Measurements from ENCODE around the gene CCDC157. TPM values are rescaled to one million over a fixed set of nuclear protein-coding genes. Genes with fewer than 3 reads are reported as not detected.

The CCDC157 gene
- total RNA-seq, 1 donor from 2014 or later = 1.0 TPM

DNA sequence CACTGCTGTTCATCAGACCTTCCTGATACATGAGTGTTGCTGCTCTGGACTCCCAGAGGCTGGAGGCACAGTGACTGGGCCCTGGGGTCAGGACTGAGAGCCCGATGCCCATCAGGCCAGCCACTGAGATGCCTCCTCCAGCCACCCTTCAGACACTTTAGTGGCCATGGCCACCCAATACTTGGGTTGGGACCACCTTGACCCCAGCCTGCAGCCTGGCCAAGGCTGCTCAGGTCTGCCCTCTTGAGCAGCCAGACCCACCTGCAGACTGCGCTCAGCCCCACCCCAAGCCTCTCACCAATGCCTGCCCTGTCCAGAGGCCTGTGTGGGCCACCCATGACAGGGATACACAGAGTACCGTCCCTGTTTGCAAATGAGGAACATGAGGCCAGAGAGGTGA lies 26.3 kb downstream of the CCDC157 start:
- Histone ChIP-seq H3K9ac (ENCODE audit: low read depth in 1 of 3, low read length in 3 of 3) (no peak overlapping the region), H3K4me3 (ENCODE audit: low read length in 3 of 3) (no peak overlapping the region), H3K36me3 (ENCODE audit: control insufficient read depth in 3 of 3, insufficient read depth in 3 of 3, low read length in 3 of 3) (peaks cover 10 to 21% (median 20%) of the 10 kb centered on the region in 3 donors), H3K27me3 (ENCODE audit: control insufficient read depth in 3 of 3, insufficient read depth in 3 of 3, low read length in 3 of 3) (no peaks in the 10 kb centered on the region), H3K9me3 (ENCODE audit: control insufficient read depth in 3 of 3, low read length in 3 of 3) (no peaks in the 10 kb centered on the region), H3K27ac (ENCODE audit: low read depth, low read length) (no peak overlapping the region), H3K4me1 (ENCODE audit: control insufficient read depth in 3 of 3, insufficient read depth in 3 of 3, low read length in 3 of 3) (peaks cover 11% of the 10 kb centered on the region in 3 donors)

DNA sequence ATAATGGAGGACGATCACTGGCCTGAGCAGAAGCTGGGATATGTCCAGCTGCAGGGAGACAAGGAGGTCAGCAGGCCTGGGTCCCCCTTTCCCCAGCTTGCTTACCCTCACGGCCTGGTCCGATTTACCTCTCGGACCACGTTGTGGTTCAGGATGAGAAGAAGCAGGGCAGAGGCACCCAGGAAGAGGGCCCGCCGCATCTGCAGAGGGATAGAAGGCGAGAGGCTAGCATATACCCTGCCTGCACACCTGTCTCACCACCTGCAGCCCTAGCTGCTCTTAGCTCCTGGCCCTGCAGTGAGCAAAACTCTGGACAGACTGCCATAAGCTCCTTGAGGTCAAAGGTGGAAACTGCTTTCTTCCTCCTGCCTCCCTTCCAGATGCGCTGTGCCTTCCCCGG lies 29.1 kb downstream of the CCDC157 start:
- Histone ChIP-seq H3K36me3 (ENCODE audit: control insufficient read depth in 3 of 3, insufficient read depth in 3 of 3, low read length in 3 of 3) (peaks cover 10 to 14% (median 12%) of the 10 kb centered on the region in 3 donors), H3K9me3 (ENCODE audit: control insufficient read depth in 3 of 3, low read length in 3 of 3) (no peaks in the 10 kb centered on the region), H3K27me3 (ENCODE audit: control insufficient read depth in 3 of 3, insufficient read depth in 3 of 3, low read length in 3 of 3) (no peaks in the 10 kb centered on the region), H3K4me1 (ENCODE audit: control insufficient read depth in 3 of 3, insufficient read depth in 3 of 3, low read length in 3 of 3) (peaks cover 11% of the 10 kb centered on the region in 3 donors), H3K9ac (ENCODE audit: low read depth in 1 of 3, low read length in 3 of 3) (peak overlapping the region in 2 of 3 donors; percentile 76 to 80), H3K27ac (ENCODE audit: low read depth, low read length) (no peak overlapping the region), H3K4me3 (ENCODE audit: low read length in 3 of 3) (no peak overlapping the region)

DNA sequence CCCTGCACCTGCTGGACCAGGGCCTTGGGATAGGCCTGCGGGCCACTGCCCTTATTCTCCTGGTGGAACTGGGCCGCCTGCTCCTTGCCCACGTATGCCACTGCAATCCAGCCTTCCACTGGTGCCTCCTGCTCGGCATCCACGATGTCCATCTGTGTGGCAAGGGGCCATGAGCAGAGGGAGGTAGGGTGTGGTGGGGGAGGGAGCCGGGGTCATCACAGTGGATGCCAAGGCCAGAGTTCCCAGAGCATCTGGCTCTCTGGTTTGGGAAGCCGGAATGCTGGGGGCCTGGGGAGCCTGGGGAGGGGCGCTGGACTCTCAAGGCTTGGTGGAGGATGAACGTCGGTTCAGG lies 29.8 kb downstream of the CCDC157 start:
- peak overlapping the region; percentile 72 to 80 (median 76) for H3K9ac ChIP-seq (ENCODE audit: low read depth in 1 of 3, low read length in 3 of 3)
- H3K27ac ChIP-seq (ENCODE audit: low read depth, low read length) = no peak overlapping the region
- H3K27me3 ChIP-seq (ENCODE audit: control insufficient read depth in 3 of 3, insufficient read depth in 3 of 3, low read length in 3 of 3) = peaks cover 0 to 2% (median 0%) of the 10 kb centered on the region in 3 donors
- H3K9me3 ChIP-seq (ENCODE audit: control insufficient read depth in 3 of 3, low read length in 3 of 3) = no peaks in the 10 kb centered on the region
- peak overlapping the region; percentile 70 to 78 (median 78) for H3K4me3 ChIP-seq (ENCODE audit: low read length in 3 of 3)
- H3K36me3 ChIP-seq (ENCODE audit: control insufficient read depth in 3 of 3, insufficient read depth in 3 of 3, low read length in 3 of 3) = peaks cover 6 to 10% (median 9%) of the 10 kb centered on the region in 3 donors
- peaks cover 11% of the 10 kb centered on the region in 3 donors for H3K4me1 ChIP-seq (ENCODE audit: control insufficient read depth in 3 of 3, insufficient read depth in 3 of 3, low read length in 3 of 3)

DNA sequence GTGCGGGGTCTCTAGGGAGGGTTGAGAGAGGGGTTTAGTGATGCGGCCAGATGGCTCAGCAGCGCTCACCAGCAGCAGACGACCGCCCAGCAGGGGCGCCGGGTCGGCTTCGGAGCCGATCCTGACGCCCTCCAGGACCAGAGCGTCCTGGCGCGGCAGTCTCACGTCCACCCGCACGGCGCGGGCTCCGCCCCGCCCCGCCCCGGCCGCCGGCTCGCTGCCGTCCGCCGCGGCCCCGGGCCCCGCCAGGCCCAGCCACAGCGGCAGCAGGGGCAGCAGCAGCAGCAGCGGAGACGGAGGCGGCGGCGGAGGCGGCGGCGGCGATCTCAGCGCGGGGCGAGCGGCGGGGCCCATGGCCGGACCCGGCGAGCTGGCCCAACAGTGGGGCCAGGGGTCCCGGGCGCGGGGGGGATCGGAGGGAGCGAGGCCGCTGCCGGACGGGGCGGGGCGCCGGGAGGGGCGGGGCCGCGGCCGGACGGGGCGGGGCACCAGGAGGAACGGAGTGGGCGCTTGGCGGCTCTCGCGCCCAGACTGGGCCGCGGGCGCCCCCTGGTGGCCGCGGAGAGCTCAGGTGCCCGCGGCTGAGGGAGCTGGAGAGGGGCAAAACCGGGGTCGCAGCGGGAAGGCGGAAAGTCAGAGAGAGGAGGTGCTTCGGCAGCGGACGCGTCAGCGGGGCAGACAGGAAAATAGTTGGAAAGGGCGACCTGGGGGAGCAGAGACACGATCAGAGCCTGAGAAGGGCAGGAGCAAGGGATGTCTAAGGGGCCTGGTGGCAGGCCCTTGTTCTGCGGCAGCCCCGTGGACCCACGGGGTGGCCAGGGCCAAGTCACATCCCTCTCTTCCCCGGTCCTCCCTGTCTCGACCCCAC lies 30.4 kb downstream of the CCDC157 start, which contains the start of gene RNF215:
Gene RNF215 (minus strand): TSS at position 452 of the 868 bp plus-strand sequence. CDS start 98 bp downstream, at position 354.
- H3K27me3 ChIP-seq (ENCODE audit: control insufficient read depth in 3 of 3, insufficient read depth in 3 of 3, low read length in 3 of 3) = peaks cover 0 to 4% (median 0%) of the 10 kb centered on the region in 3 donors
- H3K27ac ChIP-seq (ENCODE audit: low read depth, low read length) = no peak within 1 kb of the TSS
- H3K4me1 ChIP-seq (ENCODE audit: control insufficient read depth in 3 of 3, insufficient read depth in 3 of 3, low read length in 3 of 3) = peaks cover 11% of the 10 kb centered on the region in 3 donors
- H3K36me3 ChIP-seq (ENCODE audit: control insufficient read depth in 3 of 3, insufficient read depth in 3 of 3, low read length in 3 of 3) = peaks cover 5 to 8% (median 8%) of the 10 kb centered on the region in 3 donors
- no peaks in the 10 kb centered on the region for H3K9me3 ChIP-seq (ENCODE audit: control insufficient read depth in 3 of 3, low read length in 3 of 3)
- H3K9ac ChIP-seq (ENCODE audit: low read depth in 1 of 3, low read length in 3 of 3) = peak within 1 kb of the TSS; percentile 72 to 80 (median 76)
- peak within 1 kb of the TSS; percentile 70 to 78 (median 78) for H3K4me3 ChIP-seq (ENCODE audit: low read length in 3 of 3)

DNA sequence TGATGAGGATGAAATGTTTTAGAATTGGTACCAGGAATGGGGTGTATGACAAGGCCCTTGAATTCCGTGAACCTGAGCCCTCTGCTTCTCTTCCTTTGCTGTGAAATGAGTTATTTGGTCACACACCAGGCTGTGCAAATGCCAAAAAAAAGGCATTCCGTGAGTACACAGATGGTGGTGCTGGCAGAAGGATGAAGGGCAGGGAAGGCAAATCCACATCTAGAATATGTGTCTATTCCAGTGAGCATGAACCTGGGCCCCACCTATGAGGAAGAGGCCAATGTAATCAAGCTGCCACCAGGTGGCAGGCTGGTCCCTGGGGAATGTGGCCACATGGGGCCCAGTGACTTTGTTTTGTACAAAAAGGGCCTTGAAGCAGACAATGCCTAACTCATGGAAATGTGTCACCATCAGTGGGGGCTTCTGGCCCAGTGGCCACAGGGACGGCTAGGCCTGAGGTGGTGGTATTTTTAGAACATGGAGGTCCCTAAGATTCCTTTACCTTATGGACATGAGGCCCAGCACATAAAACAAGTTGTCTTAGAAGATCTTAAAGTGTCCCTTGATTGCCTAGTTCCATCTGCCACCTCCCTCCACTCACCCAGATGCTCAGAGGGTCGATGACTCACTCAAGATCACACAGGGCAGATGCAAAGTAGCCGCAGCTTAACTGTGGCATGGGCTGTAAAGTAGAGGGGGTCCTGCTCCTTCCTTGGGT lies 34.3 kb downstream of the CCDC157 start:
- H3K27me3 ChIP-seq (ENCODE audit: control insufficient read depth in 3 of 3, insufficient read depth in 3 of 3, low read length in 3 of 3) = peaks cover 17 to 33% (median 25%) of the 10 kb centered on the region in 3 donors
- no peak overlapping the region for H3K9ac ChIP-seq (ENCODE audit: low read depth in 1 of 3, low read length in 3 of 3)
- peaks cover 8 to 9% (median 9%) of the 10 kb centered on the region in 3 donors for H3K4me1 ChIP-seq (ENCODE audit: control insufficient read depth in 3 of 3, insufficient read depth in 3 of 3, low read length in 3 of 3)
- no peaks in the 10 kb centered on the region for H3K36me3 ChIP-seq (ENCODE audit: control insufficient read depth in 3 of 3, insufficient read depth in 3 of 3, low read length in 3 of 3)
- no peak overlapping the region for H3K27ac ChIP-seq (ENCODE audit: low read depth, low read length)
- H3K4me3 ChIP-seq (ENCODE audit: low read length in 3 of 3) = no peak overlapping the region
- H3K9me3 ChIP-seq (ENCODE audit: control insufficient read depth in 3 of 3, low read length in 3 of 3) = no peaks in the 10 kb centered on the region

DNA sequence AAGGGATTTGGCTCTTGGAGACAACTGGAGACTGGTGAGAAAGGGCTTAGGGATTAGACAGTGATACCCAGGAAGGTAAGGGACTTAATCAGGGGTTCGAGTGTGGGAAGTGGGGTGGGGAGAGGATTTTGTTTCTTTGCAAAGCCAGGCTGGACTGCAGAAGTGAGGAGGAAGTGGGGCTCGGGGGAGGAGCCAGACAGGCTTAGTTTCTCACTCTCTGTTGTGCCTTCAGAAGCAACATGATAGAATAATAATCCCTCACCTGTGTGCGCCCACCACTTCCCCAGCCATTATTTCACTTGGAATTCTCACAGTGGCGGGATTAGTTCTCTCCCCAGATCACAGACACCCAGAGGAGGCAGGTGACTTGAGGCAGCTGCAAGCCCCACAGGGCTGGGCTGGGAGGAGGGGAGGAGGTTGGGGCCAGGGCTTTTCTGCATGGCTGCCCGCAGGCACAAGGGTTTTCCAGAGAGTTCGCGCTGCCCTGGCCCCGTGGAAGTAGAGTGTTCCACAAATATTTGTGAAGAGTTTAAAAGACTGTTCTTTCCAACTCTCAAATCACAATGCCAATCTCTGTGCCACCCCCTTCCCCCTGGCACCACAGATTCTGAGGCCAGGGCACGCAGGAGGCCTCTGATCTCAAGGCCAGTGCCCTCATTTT lies 36.0 kb downstream of the CCDC157 start:
- Histone ChIP-seq H3K27me3 (ENCODE audit: control insufficient read depth in 3 of 3, insufficient read depth in 3 of 3, low read length in 3 of 3) (peaks cover 23 to 49% (median 41%) of the 10 kb centered on the region in 3 donors), H3K9me3 (ENCODE audit: control insufficient read depth in 3 of 3, low read length in 3 of 3) (no peaks in the 10 kb centered on the region)

DNA sequence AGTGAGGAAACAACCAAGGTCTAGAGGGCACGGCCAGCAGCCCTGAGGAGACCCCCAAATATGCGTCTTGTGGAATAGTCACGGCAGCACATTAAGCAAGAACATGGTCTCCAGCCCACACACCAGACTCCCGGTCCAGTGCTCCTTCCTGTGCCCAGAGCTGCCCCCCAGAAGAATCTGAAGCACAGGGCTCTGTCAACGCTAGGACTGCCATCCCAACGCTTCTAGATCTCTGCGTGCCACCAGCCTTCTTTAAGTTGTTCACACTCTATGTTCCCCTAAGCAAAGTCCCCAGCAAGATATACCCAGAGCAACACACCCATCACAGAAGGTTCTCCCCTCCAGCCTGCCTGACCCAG lies 36.5 kb downstream of the CCDC157 start:
- H3K4me3 ChIP-seq (ENCODE audit: low read length in 3 of 3) = no peak overlapping the region
- no peaks in the 10 kb centered on the region for H3K36me3 ChIP-seq (ENCODE audit: control insufficient read depth in 3 of 3, insufficient read depth in 3 of 3, low read length in 3 of 3)
- H3K9ac ChIP-seq (ENCODE audit: low read depth in 1 of 3, low read length in 3 of 3) = no peak overlapping the region
- H3K9me3 ChIP-seq (ENCODE audit: control insufficient read depth in 3 of 3, low read length in 3 of 3) = no peaks in the 10 kb centered on the region
- H3K27ac ChIP-seq (ENCODE audit: low read depth, low read length) = no peak overlapping the region
- peaks cover 10 to 19% (median 10%) of the 10 kb centered on the region in 3 donors for H3K4me1 ChIP-seq (ENCODE audit: control insufficient read depth in 3 of 3, insufficient read depth in 3 of 3, low read length in 3 of 3)
- peaks cover 29 to 54% (median 46%) of the 10 kb centered on the region in 3 donors for H3K27me3 ChIP-seq (ENCODE audit: control insufficient read depth in 3 of 3, insufficient read depth in 3 of 3, low read length in 3 of 3)

More for the DNA sequence above, 36.0 kb downstream of the CCDC157 start:
- no peak overlapping the region for H3K9ac ChIP-seq (ENCODE audit: low read depth in 1 of 3, low read length in 3 of 3)
- H3K27ac ChIP-seq (ENCODE audit: low read depth, low read length) = no peak overlapping the region
- no peaks in the 10 kb centered on the region for H3K36me3 ChIP-seq (ENCODE audit: control insufficient read depth in 3 of 3, insufficient read depth in 3 of 3, low read length in 3 of 3)
- H3K4me1 ChIP-seq (ENCODE audit: control insufficient read depth in 3 of 3, insufficient read depth in 3 of 3, low read length in 3 of 3) = peaks cover 9 to 14% (median 10%) of the 10 kb centered on the region in 3 donors
- no peak overlapping the region for H3K4me3 ChIP-seq (ENCODE audit: low read length in 3 of 3)

DNA sequence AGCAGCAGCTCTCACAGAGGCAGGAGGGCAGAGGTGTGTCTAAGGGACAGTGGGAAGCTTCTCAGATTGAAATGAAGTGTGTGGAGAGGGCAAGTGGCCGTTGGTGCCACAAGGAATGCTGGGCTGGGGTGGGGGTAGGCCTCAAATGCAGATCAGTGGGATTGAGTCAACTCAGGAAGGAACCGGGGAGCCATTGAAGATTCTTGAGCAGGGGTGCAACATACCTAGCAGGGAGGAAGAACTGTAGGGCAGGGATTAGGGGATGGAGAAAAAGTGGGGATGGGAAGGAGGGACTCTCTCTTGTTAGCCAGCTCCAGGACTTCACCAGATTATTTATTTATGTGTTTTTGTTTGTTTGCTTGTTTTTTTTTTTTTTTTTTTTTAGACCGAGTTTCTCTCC lies 37.1 kb downstream of the CCDC157 start:
- Histone ChIP-seq H3K9me3 (ENCODE audit: control insufficient read depth in 3 of 3, low read length in 3 of 3) (no peaks in the 10 kb centered on the region), H3K27me3 (ENCODE audit: control insufficient read depth in 3 of 3, insufficient read depth in 3 of 3, low read length in 3 of 3) (peaks cover 34 to 60% (median 52%) of the 10 kb centered on the region in 3 donors), H3K9ac (ENCODE audit: low read depth in 1 of 3, low read length in 3 of 3) (no peak overlapping the region), H3K27ac (ENCODE audit: low read depth, low read length) (no peak overlapping the region), H3K4me1 (ENCODE audit: control insufficient read depth in 3 of 3, insufficient read depth in 3 of 3, low read length in 3 of 3) (peaks cover 10 to 21% (median 11%) of the 10 kb centered on the region in 3 donors), H3K4me3 (ENCODE audit: low read length in 3 of 3) (no peak overlapping the region), H3K36me3 (ENCODE audit: control insufficient read depth in 3 of 3, insufficient read depth in 3 of 3, low read length in 3 of 3) (no peaks in the 10 kb centered on the region)

DNA sequence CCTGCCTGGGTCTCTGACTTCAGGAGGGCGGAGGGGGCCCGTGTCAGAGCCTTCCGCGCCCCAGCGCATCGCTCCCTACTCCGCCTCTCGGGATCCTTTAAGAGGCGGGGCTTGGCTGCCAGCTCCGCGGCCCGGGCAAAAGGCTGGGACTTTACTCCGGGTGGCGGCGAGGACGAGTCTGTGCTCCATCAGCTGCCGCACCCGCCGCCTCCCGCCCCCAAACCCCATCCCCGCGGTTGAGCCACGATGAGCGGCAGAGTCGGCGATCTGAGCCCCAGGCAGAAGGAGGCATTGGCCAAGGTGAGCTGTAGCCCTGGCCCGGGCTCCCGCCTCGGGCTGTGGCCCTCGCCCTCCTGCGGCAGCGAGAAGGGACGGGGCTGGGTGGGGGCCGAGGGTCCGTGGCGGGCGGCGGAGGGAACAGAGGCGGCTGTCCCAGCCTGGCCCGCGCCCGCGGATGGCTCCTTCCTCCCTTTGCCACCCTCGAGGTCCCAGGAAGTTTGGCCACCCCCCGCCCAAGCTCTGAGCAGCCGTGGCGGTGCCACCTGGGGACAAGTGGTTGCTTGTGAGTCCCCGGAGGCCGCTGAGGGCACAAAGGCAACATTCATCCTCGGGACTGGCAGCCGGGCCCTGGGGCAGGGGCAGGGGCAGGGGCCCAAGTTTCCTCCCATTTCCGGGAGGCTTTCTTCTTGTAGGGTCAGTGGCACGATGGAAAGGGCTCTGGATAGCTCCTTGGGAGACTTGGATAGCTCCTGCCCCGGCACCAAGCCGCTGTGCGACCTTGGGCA lies 40.3 kb downstream of the CCDC157 start, which contains the start of gene SEC14L2:
Gene SEC14L2 (plus strand): TSS at position 148 of the 785 bp plus-strand sequence. CDS start 99 bp downstream, at position 247.
- Histone ChIP-seq H3K36me3 (ENCODE audit: control insufficient read depth in 3 of 3, insufficient read depth in 3 of 3, low read length in 3 of 3) (no peaks in the 10 kb centered on the region), H3K27me3 (ENCODE audit: control insufficient read depth in 3 of 3, insufficient read depth in 3 of 3, low read length in 3 of 3) (peaks cover 36 to 60% (median 60%) of the 10 kb centered on the region in 3 donors), H3K4me3 (ENCODE audit: low read length in 3 of 3) (peak within 1 kb of the TSS; percentile 54 to 73 (median 61)), H3K9ac (ENCODE audit: low read depth in 1 of 3, low read length in 3 of 3) (peak within 1 kb of the TSS; percentile 23 to 57 (median 54)), H3K4me1 (ENCODE audit: control insufficient read depth in 3 of 3, insufficient read depth in 3 of 3, low read length in 3 of 3) (peaks cover 12 to 22% (median 12%) of the 10 kb centered on the region in 3 donors), H3K27ac (ENCODE audit: low read depth, low read length) (no peak within 1 kb of the TSS), H3K9me3 (ENCODE audit: control insufficient read depth in 3 of 3, low read length in 3 of 3) (no peaks in the 10 kb centered on the region)
